Esophagus muscularis mucosa (tissue), 4 donors: ENCODE data around the gene CFAP90. TPM values are rescaled to one million over a fixed set of nuclear protein-coding genes. Genes with fewer than 3 reads are reported as not detected.

ENCODE experiments used
- DNase-seq: peaks from one replicate; pipeline ENCODE4 v3.0.0-alpha.2; 2017; ENCODE audit errors: extremely low spot score
- H3K27ac ChIP-seq, 4 donors: fragments of 200-600 bp; sonication (generic); replicated peaks in 1 of 4; 1 replicate in 3 of 4; 2 replicates in 1 of 4; pipeline ENCODE4 v1.5.1; 2016 to 2019; ENCODE audit warnings: mild to moderate bottlenecking in 1 of 4
- H3K27me3 ChIP-seq, 4 donors: fragments of 200-600 bp; sonication (generic); one replicate each; pipeline versions ENCODE4 v1.5.1 to v1.6.0; 2016 to 2019
- H3K36me3 ChIP-seq, 4 donors: fragments of 200-600 bp; sonication (generic); one replicate each; pipeline ENCODE4 v1.5.1; 2016 to 2019
- H3K4me1 ChIP-seq, 4 donors: fragments of 200-600 bp; sonication (generic); one replicate each; pipeline ENCODE4 v1.5.1; 2016 to 2019
- H3K4me3 ChIP-seq, 4 donors: fragments of 200-600 bp; sonication (generic); 1 replicate in 2 of 4; 2 replicates in 2 of 4; pipeline ENCODE4 v1.5.1; 2016 to 2019; ENCODE audit warnings: mild to moderate bottlenecking in 4 of 4, moderate library complexity in 1 of 4
- H3K9me3 ChIP-seq, 4 donors: fragments of 200-600 bp; sonication (generic); 1 replicate in 3 of 4; 2 replicates in 1 of 4; pipeline ENCODE4 v1.5.1; 2016 to 2019
- EP300 ChIP-seq: sonication (generic); formaldehyde crosslinking; IDR thresholded peaks from one replicate; pipeline ENCODE4 v1.6.1; 2017; ENCODE audit warnings: antibody characterized with exemption
- POLR2A ChIP-seq: fragments of 450-650 bp; IDR thresholded peaks from one replicate; pipeline ENCODE4 v1.6.1; 2017; ENCODE audit warnings: antibody characterized with exemption, moderate library complexity, mild to moderate bottlenecking, low read depth
- POLR2AphosphoS5 ChIP-seq, 2 donors: sonication (generic); formaldehyde crosslinking; IDR thresholded peaks; one replicate each; pipeline ENCODE4 v1.6.1; 2017; ENCODE audit warnings: antibody characterized with exemption in 2 of 2
- WGBS: methylation state at CpG from one replicate; pipeline ENCODE4 v1.1.5; 2018; 5-methylcytosine and 5-hydroxymethylcytosine counted together
- intact Hi-C: fragments of 100-400 bp; cut with DNase I; formaldehyde crosslinking; loops from one replicate; pipeline ENCODE4 v1.15.1; 2023
- total RNA-seq, 4 donors: library from RNA; depleted of rRNA; stranded (reverse); fragments of >200 nt; gene quantifications; one replicate each; pipeline versions ENCODE4 v1.1.0 to v1.2.1, GENCODE V29; 2016
- TF ChIP-seq, protein P1 (sequence below), 3 experiments: fragments of 200-600 bp in 2 of 3; fragments of 450-650 bp in 1 of 3; sonication (generic) in 2 of 3; IDR thresholded peaks; one replicate each; pipeline ENCODE4 v1.5.1; 2017 to 2019; ENCODE audit warnings: antibody characterized with exemption in 3 of 3, mild to moderate bottlenecking in 2 of 3, moderate library complexity in 1 of 3

Gene CFAP90
- total RNA-seq, 4 donors from 2014 or later: 0.17 TPM; not detected in 3

- Histone ChIP-seq H3K36me3 (no peaks in the 10 kb centered on the region), H3K4me1 (peaks cover 11 to 29% (median 21%) of the 10 kb centered on the region in 4 donors), H3K4me3 (peak overlapping the region; percentile 59 to 62 (median 60)), H3K27me3 (peaks cover 0 to 63% (median 16%) of the 10 kb centered on the region in 4 donors), H3K27ac (no peak overlapping the region), H3K9me3 (no peaks in the 10 kb centered on the region)
- DNase-seq: peak; percentile 90
- intact Hi-C loops: no loop called here
- TF ChIP-seq POLR2A (no peak), POLR2AphosphoS5 (IDR thresholded peaks at IDR 0.05) (no peak), EP300 (no peak)
- TF ChIP-seq, protein P1, sequence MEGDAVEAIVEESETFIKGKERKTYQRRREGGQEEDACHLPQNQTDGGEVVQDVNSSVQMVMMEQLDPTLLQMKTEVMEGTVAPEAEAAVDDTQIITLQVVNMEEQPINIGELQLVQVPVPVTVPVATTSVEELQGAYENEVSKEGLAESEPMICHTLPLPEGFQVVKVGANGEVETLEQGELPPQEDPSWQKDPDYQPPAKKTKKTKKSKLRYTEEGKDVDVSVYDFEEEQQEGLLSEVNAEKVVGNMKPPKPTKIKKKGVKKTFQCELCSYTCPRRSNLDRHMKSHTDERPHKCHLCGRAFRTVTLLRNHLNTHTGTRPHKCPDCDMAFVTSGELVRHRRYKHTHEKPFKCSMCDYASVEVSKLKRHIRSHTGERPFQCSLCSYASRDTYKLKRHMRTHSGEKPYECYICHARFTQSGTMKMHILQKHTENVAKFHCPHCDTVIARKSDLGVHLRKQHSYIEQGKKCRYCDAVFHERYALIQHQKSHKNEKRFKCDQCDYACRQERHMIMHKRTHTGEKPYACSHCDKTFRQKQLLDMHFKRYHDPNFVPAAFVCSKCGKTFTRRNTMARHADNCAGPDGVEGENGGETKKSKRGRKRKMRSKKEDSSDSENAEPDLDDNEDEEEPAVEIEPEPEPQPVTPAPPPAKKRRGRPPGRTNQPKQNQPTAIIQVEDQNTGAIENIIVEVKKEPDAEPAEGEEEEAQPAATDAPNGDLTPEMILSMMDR (IDR thresholded peaks at IDR 0.05): peak in 1 of 3 experiments; percentile 6
- WGBS: 4% methylated on average over 26 of the region's 44 CpGs
These were observed 1.1 kb downstream of the CFAP90 start for GRCh38 chr5:7849681-7850394.

GRCh38 chr5:7848296-7848695 is 2.6 kb downstream of the CFAP90 start:
- peaks cover 0 to 63% (median 16%) of the 10 kb centered on the region in 4 donors for H3K27me3 ChIP-seq
- 75% methylated on average over 2 of the region's 2 CpGs for WGBS
- intact Hi-C loops: no loop called here

GRCh38 chr5:7846327-7846726 is 4.6 kb downstream of the CFAP90 start:
- peaks cover 11 to 23% (median 19%) of the 10 kb centered on the region in 4 donors for H3K4me1 ChIP-seq
- no peaks in the 10 kb centered on the region for H3K9me3 ChIP-seq
- intact Hi-C loops: no loop called here
- no peak for TF ChIP-seq POLR2A
- no peak overlapping the region for H3K4me3 ChIP-seq
- H3K36me3 ChIP-seq: no peaks in the 10 kb centered on the region
- DNase-seq: peak; percentile 86
- 94% methylated on average over 5 of the region's 5 CpGs for WGBS
- peaks cover 0 to 62% (median 16%) of the 10 kb centered on the region in 4 donors for H3K27me3 ChIP-seq
- no peak overlapping the region for H3K27ac ChIP-seq

More at GRCh38 chr5:7848296-7848695, 2.6 kb downstream of the CFAP90 start:
- no peaks in the 10 kb centered on the region for H3K9me3 ChIP-seq
- no peak overlapping the region for H3K27ac ChIP-seq
- no peak for TF ChIP-seq POLR2AphosphoS5 (IDR thresholded peaks at IDR 0.05)
- TF ChIP-seq EP300: no peak
- TF ChIP-seq POLR2A: no peak
- peak; percentile 82 for DNase-seq
- H3K4me3 ChIP-seq: no peak overlapping the region
- no peaks in the 10 kb centered on the region for H3K36me3 ChIP-seq
- H3K4me1 ChIP-seq: peaks cover 11 to 29% (median 21%) of the 10 kb centered on the region in 4 donors

- H3K27me3 ChIP-seq: peaks cover 0 to 54% (median 14%) of the 10 kb centered on the region in 4 donors
- TF ChIP-seq POLR2AphosphoS5 (IDR thresholded peaks at IDR 0.05) (no peak), POLR2A (no peak), EP300 (no peak)
- TF ChIP-seq, protein P1 (IDR thresholded peaks at IDR 0.05): no peak
- H3K4me1 ChIP-seq: peaks cover 11 to 15% (median 13%) of the 10 kb centered on the region in 4 donors
- no peak overlapping the region for H3K4me3 ChIP-seq
- no peaks in the 10 kb centered on the region for H3K9me3 ChIP-seq
- no peaks in the 10 kb centered on the region for H3K36me3 ChIP-seq
- H3K27ac ChIP-seq: no peak overlapping the region
- intact Hi-C loops: no loop called here
- peak; percentile 60 for DNase-seq
- WGBS: 77% methylated on average over 7 of the region's 7 CpGs
These were observed 5.4 kb downstream of the CFAP90 start for GRCh38 chr5:7845557-7845956.

DNA sequence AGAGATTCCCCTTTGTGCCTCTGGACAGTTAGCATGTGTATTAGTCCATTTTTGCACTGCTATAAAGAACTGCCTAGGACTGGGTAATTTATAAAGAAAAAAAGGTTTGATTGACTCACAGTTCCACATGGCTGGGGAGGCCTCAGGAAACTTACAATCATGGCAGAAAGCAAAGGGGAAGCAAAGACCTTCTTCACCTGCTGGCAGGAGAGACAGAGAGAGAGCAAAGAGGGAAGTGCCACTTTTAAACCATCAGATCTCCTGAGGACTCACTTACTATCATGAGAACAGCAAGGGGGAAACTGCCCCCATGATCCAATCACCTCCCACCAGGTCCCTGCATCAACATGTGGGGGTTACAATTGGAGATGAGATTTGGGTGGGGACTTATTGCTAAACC is 6.0 kb downstream of the CFAP90 start:
- peak; percentile 70 for DNase-seq
- intact Hi-C loops: no loop called here
- Histone ChIP-seq H3K27me3 (peaks cover 0 to 47% (median 11%) of the 10 kb centered on the region in 4 donors), H3K36me3 (no peaks in the 10 kb centered on the region), H3K27ac (no peak overlapping the region), H3K4me3 (no peak overlapping the region), H3K9me3 (no peaks in the 10 kb centered on the region), H3K4me1 (peaks cover 5 to 9% (median 6%) of the 10 kb centered on the region in 4 donors)
- TF ChIP-seq, protein P1 (IDR thresholded peaks at IDR 0.05): no peak
- TF ChIP-seq POLR2A: no peak
- no peak for TF ChIP-seq EP300
- TF ChIP-seq POLR2AphosphoS5 (IDR thresholded peaks at IDR 0.05): no peak
